Panc1 (cell line): ENCODE measurements around the gene SLC25A45. TPM values are rescaled to one million over a fixed set of nuclear protein-coding genes. Genes with fewer than 3 reads are reported as not detected.

Experiments
- ATAC-seq: fragments of 200-7000 bp; cut with Tn5 transposase; 2 replicates; pipeline ENCODE4 v1.9.1; 2020; ENCODE audit warnings: mild to moderate bottlenecking, moderate library complexity
- BruUV-seq: library from RNA; stranded (reverse); fragments of 400-500 nt; replicated peaks from 2 replicates; lab custom pipeline; 2021; lab: Mats Ljungman, UMichigan
- CTCF ChIA-PET: fragments of 300-600 bp; sonication (Branson Sonifier 250); formaldehyde crosslinking; loops from one replicate; lab custom pipeline; 2022; ENCODE audit warnings: antibody characterized with exemption; lab: Charles Lee
- POLR2A ChIA-PET: fragments of 300-600 bp; sonication (Branson Sonifier 250); formaldehyde crosslinking; loops from one replicate; lab custom pipeline; 2022; ENCODE audit warnings: antibody characterized with exemption; lab: Charles Lee
- DNase-seq: peaks from one replicate; pipeline ENCODE4 v3.0.0-alpha.2; 2010; ENCODE audit warnings: low read depth, low spot score
- H3K27ac ChIP-seq: 2 replicates; pipeline ENCODE4 v1.5.1; 2011; ENCODE audit warnings: mild to moderate bottlenecking, low read length, inconsistent platforms
- H3K27me3 ChIP-seq: fragments of 200-500 bp; sonication (Bioruptor generic); 2 replicates; pipeline ENCODE4 v1.6.0; 2014; ENCODE audit warnings: low read length, inconsistent platforms; ENCODE audit not compliant: control insufficient read depth, insufficient read depth
- H3K36me3 ChIP-seq: fragments of 200-500 bp; sonication (Bioruptor generic); 2 replicates; pipeline ENCODE4 v1.5.1; 2014; ENCODE audit warnings: inconsistent platforms, mild to moderate bottlenecking, low read length, moderate library complexity; ENCODE audit not compliant: control insufficient read depth, insufficient read depth
- H3K4me1 ChIP-seq: 2 replicates; pipeline ENCODE4 v1.5.1; 2011; ENCODE audit warnings: inconsistent platforms, mild to moderate bottlenecking, low read length, moderate library complexity; ENCODE audit not compliant: control insufficient read depth, insufficient read depth
- H3K4me3 ChIP-seq, 2 experiments: 2 replicates each; pipeline ENCODE4 v1.5.1; 2011 to 2012; ENCODE audit warnings: low read depth in 2 of 2, low read length in 2 of 2, mild to moderate bottlenecking in 2 of 2, inconsistent platforms in 1 of 2, moderate library complexity in 1 of 2
- H3K9me3 ChIP-seq: fragments of 200-500 bp; sonication (Bioruptor generic); 2 replicates; pipeline ENCODE4 v1.5.1; 2014; ENCODE audit warnings: low read depth, mild to moderate bottlenecking, inconsistent platforms, low read length, moderate library complexity; ENCODE audit not compliant: control insufficient read depth, insufficient read depth
- POLR2AphosphoS5 ChIP-seq: IDR thresholded peaks from 2 replicates; pipeline ENCODE4 v1.6.1; 2012; ENCODE audit warnings: mild to moderate bottlenecking, low read depth, low read length, moderate library complexity
- SIN3A ChIP-seq: IDR thresholded peaks from 2 replicates; pipeline ENCODE4 v1.6.1; 2012; ENCODE audit warnings: low read depth, mild to moderate bottlenecking, low read length, moderate library complexity, borderline replicate concordance; ENCODE audit not compliant: insufficient read depth
- TCF7L2 ChIP-seq: IDR thresholded peaks from 2 replicates; pipeline ENCODE4 v1.6.1; 2011; ENCODE audit warnings: mild to moderate bottlenecking, low read depth, low read length, inconsistent platforms
- in situ Hi-C: cut with HindIII; loops from 2 replicates; pipeline ENCODE4 v1.10.0; 2016; ENCODE audit warnings: low sequenced_read_pairs, low pct_unique_long_range_greater_than_20kb
- intact Hi-C: fragments of 100-400 bp; cut with micrococcal nuclease; formaldehyde crosslinking; loops from one replicate; pipeline ENCODE4 v1.10.0; 2022; ENCODE audit not compliant: unreplicated experiment
- total RNA-seq: library from RNA; stranded (reverse); gene quantifications from one replicate; pipeline ENCODE4 v1.2.1, GENCODE V29; 2021; ENCODE audit not compliant: unreplicated experiment
- TF ChIP-seq, protein P1 (sequence below), 2 experiments: IDR thresholded peaks; 2 replicates each; pipeline ENCODE4 v1.6.1; 2011 to 2012; ENCODE audit warnings: low read depth in 2 of 2, control low read depth in 1 of 2, low read length in 1 of 2, mild to moderate bottlenecking in 1 of 2, moderate library complexity in 1 of 2; ENCODE audit not compliant: insufficient read depth in 1 of 2
- TF ChIP-seq, protein P2 (sequence below): fragments of 450-650 bp; IDR thresholded peaks from 2 replicates; pipeline ENCODE4 v1.5.1; 2017; ENCODE audit warnings: mild to moderate bottlenecking

Gene SLC25A45
- total RNA-seq, 1 experiment from 2014 or later, result 9.8 TPM

DNA sequence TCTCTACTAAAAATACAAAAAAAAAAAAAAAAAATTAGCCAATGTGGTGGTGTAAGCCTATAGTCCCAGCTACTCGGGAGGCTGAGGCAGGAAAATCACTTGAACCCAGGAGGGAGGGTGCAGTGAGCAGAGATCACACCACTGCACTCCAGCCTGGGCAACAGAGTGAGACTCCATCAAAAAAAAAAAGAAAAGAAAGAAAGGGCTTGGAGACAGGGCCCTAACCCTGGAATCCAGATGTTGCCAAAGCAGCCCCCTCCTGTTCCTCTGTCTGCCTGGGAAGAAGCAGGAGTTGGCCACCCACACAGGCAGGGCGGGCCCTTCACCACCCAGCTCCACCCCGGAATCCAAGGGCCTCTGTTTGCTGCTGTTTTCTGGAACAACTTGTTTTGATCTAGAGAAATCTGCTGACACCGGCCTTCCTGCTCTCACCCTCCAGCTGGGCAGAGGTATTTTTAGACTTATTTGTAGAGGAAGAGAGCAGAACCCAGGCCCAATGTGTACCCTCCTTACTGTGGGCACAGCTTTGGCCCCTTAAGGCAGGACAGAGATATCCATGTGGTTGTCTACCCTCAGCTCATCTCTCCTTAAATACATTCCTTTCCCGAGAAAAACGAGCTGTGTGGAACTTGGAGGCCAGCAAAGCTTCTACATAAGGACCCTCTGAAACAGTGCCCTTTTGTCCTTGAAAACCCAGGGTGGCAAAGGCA, 37.5 kb upstream of the SLC25A45 start:
- BruUV-seq, result no TSS peak
- no peak overlapping the region; a peak in 1 of 4 replicates for H3K4me3 ChIP-seq
- in situ Hi-C loops (loop anchor here (5.0 kb wide), 1 partner anchor 77 kb away; the partner anchor contains the start of gene MALAT1), intact Hi-C loops (loop anchor here (5.0 kb wide), 1 partner anchor 92 kb away; no protein-coding TSS in a partner anchor)
- H3K27ac ChIP-seq, result peak overlapping the region; percentile 100
- ChIA-PET POLR2A (interaction anchor here (0.6 to 7.3 kb wide), 9 partner anchors 18 to 87 kb away, joined by 3 to 108 read pairs (median 7); partner anchors contain the start of gene MALAT1), CTCF (interaction anchor here (0.6 kb wide), 2 partner anchors 21 to 46 kb away, joined by 3 to 4 read pairs; no protein-coding TSS in a partner anchor)
- H3K9me3 ChIP-seq, result no peaks in the 10 kb centered on the region
- H3K4me1 ChIP-seq, result peaks cover 70% of the 10 kb centered on the region
- peaks cover 11% of the 10 kb centered on the region; the same call in 1 of the 2 replicates for H3K36me3 ChIP-seq
- TF ChIP-seq TCF7L2 (no peak), POLR2AphosphoS5 (no peak; the same call in 1 of the 2 replicates), SIN3A (no peak)
- TF ChIP-seq, protein P1, sequence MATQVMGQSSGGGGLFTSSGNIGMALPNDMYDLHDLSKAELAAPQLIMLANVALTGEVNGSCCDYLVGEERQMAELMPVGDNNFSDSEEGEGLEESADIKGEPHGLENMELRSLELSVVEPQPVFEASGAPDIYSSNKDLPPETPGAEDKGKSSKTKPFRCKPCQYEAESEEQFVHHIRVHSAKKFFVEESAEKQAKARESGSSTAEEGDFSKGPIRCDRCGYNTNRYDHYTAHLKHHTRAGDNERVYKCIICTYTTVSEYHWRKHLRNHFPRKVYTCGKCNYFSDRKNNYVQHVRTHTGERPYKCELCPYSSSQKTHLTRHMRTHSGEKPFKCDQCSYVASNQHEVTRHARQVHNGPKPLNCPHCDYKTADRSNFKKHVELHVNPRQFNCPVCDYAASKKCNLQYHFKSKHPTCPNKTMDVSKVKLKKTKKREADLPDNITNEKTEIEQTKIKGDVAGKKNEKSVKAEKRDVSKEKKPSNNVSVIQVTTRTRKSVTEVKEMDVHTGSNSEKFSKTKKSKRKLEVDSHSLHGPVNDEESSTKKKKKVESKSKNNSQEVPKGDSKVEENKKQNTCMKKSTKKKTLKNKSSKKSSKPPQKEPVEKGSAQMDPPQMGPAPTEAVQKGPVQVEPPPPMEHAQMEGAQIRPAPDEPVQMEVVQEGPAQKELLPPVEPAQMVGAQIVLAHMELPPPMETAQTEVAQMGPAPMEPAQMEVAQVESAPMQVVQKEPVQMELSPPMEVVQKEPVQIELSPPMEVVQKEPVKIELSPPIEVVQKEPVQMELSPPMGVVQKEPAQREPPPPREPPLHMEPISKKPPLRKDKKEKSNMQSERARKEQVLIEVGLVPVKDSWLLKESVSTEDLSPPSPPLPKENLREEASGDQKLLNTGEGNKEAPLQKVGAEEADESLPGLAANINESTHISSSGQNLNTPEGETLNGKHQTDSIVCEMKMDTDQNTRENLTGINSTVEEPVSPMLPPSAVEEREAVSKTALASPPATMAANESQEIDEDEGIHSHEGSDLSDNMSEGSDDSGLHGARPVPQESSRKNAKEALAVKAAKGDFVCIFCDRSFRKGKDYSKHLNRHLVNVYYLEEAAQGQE (IDR thresholded peaks at IDR 0.05; ENCODE audit: insufficient read depth in 1 of 2, low read depth in 2 of 2, low read length in 1 of 2), result no peak
- TF ChIP-seq, protein P2, sequence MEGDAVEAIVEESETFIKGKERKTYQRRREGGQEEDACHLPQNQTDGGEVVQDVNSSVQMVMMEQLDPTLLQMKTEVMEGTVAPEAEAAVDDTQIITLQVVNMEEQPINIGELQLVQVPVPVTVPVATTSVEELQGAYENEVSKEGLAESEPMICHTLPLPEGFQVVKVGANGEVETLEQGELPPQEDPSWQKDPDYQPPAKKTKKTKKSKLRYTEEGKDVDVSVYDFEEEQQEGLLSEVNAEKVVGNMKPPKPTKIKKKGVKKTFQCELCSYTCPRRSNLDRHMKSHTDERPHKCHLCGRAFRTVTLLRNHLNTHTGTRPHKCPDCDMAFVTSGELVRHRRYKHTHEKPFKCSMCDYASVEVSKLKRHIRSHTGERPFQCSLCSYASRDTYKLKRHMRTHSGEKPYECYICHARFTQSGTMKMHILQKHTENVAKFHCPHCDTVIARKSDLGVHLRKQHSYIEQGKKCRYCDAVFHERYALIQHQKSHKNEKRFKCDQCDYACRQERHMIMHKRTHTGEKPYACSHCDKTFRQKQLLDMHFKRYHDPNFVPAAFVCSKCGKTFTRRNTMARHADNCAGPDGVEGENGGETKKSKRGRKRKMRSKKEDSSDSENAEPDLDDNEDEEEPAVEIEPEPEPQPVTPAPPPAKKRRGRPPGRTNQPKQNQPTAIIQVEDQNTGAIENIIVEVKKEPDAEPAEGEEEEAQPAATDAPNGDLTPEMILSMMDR, result no peak
- DNase-seq (no peak), ATAC-seq (no peak)
- no peaks in the 10 kb centered on the region for H3K27me3 ChIP-seq

DNA sequence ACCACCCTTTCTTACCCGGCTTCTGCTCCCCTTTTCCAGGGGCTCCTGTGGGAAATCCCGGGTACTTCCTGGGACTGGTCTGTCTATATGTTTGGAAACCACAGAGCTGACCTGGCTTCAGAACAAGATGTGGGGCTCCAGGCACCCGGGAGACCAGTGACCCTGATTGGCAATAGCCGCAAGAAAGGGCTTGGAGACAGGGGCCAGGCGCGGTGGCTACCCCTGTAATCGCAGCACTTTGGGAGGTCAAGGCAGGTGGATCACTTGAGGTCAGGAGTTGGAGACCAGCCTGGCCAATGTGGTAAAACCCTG, 37.0 kb upstream of the SLC25A45 start:
- Histone ChIP-seq H3K4me3 (peak overlapping the region; percentile 3 to 38; a peak in 3 of 4 replicates), H3K27ac (peak overlapping the region; percentile 100), H3K27me3 (no peaks in the 10 kb centered on the region), H3K9me3 (no peaks in the 10 kb centered on the region), H3K36me3 (peaks cover 10% of the 10 kb centered on the region; the same call in 1 of the 2 replicates), H3K4me1 (peaks cover 71% of the 10 kb centered on the region)
- intact Hi-C loops, result loop anchor here (5.0 kb wide), 1 partner anchor 93 kb away; no protein-coding TSS in a partner anchor
- in situ Hi-C loops, result no loop called here
- ATAC-seq, result no peak
- no TSS peak for BruUV-seq
- CTCF ChIA-PET, result no interaction called here
- POLR2A ChIA-PET, result interaction anchor here (0.7 to 7.3 kb wide), 8 partner anchors 18 to 88 kb away, joined by 3 to 108 read pairs (median 6); partner anchors contain the start of gene MALAT1
- no peak for DNase-seq
- TF ChIP-seq, protein P2, result no peak
- TF ChIP-seq SIN3A (no peak), POLR2AphosphoS5 (no peak), TCF7L2 (no peak)
- TF ChIP-seq, protein P1 (IDR thresholded peaks at IDR 0.05; ENCODE audit: insufficient read depth in 1 of 2, low read depth in 2 of 2, low read length in 1 of 2), result no peak
